NB4 (cell line): ENCODE data around the gene PEPD.

Source experiments
- MYC ChIP-seq: IDR thresholded peaks from 2 replicates; pipeline ENCODE4 v1.6.1; 2011; ENCODE audit warnings: low read depth, low read length
- POLR2A ChIP-seq: IDR thresholded peaks from 2 replicates; pipeline ENCODE4 v1.6.1; 2011; ENCODE audit warnings: mild to moderate bottlenecking; ENCODE audit not compliant: insufficient read length; ENCODE audit errors: extremely low read depth
- TF ChIP-seq, protein P1 (sequence below): IDR thresholded peaks from one replicate; pipeline ENCODE4 v1.5.1; 2012; ENCODE audit warnings: low read depth, low read length
- TF ChIP-seq, protein P2 (sequence below): IDR thresholded peaks from 2 replicates; pipeline ENCODE4 v1.6.1; 2011; ENCODE audit warnings: low read depth, low read length

DNA sequence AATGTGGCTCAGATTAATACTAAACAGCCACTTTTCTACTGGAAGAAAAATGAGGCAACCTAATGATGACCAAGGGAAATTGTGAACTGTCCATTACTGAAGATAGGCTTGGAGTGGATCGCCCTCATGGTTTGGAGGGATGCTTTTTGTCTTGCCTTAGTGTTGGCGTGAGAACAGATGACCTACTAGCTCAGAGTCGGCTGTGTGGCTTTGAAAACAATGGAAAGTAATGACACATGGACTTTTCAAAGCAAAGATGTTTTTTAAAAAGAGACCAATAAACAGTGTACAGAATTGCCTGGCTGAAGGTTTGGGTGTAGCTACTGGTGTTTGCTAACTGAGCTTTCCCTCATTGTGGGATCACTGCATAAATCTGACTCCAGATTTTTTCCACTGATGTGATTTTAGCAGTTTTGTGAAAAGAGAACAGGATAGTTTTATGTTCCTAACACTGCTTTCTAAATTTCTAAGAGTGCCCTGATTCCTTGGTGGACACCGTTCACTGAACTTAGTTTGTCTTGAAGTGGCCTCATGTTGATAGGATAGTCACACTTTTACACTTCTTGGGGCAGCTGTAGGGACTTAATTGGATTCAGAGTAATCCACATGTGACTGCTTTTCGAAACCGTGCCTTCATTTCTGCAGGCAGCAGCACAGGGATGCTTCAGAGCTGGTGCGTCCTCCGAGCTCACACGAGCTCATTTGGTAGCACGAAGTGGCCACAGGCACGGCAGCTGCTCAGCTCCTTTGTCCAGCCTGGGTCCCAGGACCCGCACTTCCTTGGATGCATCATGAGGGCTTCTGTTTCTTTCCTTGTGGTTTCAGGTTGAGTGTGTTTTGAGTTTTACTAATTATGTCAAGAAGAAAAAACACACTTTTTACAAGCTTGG, 143.8 kb downstream of the PEPD start:
- TF ChIP-seq, protein P1, sequence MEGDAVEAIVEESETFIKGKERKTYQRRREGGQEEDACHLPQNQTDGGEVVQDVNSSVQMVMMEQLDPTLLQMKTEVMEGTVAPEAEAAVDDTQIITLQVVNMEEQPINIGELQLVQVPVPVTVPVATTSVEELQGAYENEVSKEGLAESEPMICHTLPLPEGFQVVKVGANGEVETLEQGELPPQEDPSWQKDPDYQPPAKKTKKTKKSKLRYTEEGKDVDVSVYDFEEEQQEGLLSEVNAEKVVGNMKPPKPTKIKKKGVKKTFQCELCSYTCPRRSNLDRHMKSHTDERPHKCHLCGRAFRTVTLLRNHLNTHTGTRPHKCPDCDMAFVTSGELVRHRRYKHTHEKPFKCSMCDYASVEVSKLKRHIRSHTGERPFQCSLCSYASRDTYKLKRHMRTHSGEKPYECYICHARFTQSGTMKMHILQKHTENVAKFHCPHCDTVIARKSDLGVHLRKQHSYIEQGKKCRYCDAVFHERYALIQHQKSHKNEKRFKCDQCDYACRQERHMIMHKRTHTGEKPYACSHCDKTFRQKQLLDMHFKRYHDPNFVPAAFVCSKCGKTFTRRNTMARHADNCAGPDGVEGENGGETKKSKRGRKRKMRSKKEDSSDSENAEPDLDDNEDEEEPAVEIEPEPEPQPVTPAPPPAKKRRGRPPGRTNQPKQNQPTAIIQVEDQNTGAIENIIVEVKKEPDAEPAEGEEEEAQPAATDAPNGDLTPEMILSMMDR: no peak
- TF ChIP-seq, protein P2, sequence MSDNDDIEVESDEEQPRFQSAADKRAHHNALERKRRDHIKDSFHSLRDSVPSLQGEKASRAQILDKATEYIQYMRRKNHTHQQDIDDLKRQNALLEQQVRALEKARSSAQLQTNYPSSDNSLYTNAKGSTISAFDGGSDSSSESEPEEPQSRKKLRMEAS: no peak
- TF ChIP-seq POLR2A: no peak
- no peak for TF ChIP-seq MYC
